Measurements from ENCODE around the gene NRL.

Gene NRL

DNA sequence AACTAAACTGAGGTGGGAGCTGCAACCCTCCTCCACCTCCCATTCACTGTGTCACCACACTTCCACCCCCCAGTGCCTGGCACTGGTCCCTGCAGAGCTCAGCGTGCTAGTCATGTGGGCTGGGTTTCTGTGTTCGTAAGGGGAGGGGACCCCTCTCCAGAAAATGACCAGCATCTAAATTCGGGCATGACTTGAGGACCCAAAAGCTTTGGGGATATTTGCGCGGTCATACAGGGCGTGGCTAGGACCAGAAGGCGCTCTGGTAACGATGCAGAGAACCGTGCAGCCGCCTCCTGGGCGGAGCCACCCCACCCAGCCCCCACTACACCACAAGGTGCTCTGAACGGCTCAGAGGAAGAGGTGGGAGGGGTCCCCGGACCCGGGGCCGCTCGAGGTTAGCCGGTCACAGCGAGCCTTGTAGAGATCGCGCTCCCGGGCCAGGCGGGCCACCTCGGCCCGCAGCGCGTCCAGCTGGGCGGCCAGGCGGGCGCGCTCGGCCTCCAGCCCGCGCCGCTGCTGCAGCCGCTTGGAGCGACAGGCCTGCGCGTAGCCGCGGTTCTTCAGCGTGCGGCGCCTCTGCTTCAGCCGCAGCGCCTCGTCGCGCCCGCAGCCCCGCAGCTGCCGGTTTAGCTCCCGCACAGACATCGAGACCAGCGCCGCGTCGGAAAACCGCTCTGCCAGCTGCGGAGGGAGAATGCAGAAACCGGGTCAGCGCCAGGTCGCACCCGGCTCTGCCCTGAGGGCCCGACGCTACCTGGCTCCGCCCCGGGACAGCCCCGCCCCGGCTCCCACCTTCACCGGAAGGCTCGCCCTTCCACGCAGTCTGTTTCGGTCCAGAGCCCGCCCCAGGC lies 33.6 kb downstream of the NRL start:
- DNase-seq: no peak

DNA sequence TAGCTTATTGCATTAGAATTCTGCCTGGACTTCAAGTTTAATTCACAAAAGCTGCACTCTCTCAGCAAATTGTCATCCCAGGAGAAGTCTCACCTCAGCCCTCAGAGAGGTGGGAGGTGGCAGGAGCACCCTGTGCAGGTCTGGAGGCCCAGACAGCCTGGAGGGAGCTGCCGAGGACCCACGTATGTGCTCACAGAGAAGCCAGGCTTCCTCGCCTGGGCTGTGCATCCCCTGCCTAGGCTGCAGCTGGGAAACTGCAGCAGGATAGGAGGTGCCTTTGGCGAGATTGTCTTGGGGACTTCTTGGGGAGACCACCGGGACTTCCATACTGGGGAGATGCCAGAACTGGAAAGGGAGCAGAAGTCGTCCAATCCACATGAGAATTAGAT lies 34.6 kb downstream of the NRL start:
- DNase-seq: no peak

DNA sequence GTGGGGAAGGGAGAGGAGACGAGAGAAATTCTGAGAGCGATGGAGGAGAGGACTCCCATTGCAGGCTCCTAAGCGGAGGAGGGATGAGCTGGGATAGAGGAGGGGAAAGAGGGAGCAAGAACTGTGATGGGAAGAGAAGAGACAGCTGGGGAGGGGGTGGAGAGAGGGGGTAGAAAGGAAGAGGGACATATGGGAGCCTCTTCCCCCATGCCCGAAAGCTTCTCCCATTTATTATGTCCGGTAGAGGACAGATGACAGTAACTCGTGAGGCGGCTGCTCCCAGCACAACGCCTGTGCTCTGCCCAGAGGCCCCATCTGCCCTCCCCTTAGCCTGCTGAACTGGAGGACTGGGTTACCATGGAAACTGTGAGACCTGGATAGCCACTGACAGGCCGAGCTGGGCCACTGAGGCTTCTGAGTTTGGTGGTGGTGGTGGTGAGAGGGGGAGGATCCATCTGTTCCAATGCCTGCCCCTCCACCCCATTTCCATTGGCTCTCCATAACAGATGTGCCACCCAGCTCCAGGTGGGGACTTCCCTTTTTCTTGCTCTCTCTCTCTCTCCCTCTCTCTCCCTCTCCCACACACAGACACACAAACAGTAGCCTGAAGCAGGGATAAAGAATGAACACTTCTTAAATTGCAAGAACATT lies 35.1 kb downstream of the NRL start:
- no peak for DNase-seq

DNA sequence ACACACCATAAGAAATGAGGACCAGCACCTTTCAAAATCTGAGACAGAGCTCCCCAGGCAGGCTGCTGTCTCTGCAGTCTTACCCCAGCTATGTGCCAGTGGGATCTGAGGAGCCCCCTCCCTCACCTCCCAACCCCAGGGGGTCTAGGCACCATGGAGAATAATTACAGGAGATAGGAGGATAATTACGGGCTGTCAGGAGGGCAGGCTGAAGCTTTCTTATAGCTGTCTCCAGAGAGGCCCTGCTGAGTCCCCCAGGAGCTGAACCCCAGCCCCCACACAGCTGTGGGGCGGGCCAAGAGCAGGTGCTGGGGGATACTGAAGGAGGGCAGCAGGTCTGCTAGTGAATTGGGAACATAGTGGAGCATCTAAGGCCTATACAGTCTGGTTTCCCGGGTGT lies 36.6 kb downstream of the NRL start:
- DNase-seq: no peak

DNA sequence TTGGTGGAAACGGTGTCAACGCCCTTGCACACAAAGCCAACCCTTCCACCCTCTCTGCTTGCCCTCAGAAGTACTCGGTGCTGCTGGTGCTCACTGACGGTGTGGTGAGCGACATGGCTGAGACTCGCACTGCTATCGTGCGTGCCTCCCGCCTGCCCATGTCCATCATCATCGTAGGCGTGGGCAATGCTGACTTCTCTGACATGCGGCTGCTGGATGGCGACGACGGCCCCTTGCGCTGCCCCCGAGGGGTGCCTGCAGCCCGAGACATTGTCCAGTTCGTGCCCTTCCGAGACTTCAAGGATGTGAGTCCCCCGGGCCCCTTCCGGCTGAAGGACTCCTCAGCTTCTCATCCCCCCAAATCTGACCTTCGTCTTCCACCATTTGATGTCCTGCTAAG lies 37.7 kb downstream of the NRL start:
- no peak for DNase-seq

DNA sequence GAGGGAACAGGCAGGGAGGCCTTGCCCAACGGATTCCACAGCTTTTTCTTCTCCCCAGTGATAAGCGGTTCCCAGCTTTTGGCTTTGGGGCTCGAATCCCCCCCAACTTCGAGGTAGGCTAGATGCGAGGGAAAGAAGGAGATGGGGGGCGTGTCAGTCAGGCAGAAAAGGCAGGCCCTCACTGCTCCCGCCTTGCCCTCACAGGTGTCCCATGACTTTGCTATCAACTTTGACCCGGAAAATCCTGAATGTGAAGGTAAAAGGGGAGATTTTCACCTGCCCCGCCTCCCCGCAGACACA lies 38.5 kb downstream of the NRL start:
- DNase-seq: no peak

DNA sequence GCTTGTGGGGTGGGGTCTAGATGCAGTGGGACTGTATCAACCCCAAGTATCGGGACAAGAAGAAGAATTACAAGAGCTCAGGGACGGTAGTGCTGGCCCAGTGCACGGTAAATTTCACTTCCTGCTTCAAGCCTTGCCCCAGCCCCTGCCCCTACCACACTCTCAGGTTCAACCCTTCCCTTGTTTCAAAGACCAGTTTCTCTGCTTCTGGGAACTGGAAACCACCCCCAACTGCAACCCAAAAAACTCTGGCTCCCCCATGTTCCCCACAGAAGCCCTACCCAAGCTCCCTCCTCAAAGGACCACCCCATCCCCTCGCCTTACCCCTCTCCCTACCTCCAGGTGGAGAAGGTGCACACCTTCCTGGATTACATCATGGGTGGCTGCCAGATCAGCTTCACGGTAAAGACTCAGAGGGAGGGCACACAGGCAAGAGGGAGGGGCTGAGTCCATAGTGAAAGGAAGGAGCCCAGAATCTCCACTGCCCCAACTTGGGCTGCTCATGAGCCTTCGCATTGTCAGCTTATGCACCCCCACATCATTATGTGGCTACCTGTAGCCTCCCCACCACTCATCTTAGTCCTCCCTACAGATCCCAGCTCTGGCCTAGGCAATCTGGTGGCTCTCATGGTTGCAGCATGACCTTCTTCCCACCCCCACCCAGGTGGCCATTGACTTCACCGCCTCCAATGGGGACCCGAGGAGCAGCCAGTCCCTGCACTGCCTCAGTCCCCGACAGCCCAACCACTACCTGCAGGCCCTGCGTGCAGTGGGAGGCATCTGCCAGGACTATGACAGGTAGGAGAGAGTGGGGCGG lies 39.1 kb downstream of the NRL start:
- no peak for DNase-seq

DNA sequence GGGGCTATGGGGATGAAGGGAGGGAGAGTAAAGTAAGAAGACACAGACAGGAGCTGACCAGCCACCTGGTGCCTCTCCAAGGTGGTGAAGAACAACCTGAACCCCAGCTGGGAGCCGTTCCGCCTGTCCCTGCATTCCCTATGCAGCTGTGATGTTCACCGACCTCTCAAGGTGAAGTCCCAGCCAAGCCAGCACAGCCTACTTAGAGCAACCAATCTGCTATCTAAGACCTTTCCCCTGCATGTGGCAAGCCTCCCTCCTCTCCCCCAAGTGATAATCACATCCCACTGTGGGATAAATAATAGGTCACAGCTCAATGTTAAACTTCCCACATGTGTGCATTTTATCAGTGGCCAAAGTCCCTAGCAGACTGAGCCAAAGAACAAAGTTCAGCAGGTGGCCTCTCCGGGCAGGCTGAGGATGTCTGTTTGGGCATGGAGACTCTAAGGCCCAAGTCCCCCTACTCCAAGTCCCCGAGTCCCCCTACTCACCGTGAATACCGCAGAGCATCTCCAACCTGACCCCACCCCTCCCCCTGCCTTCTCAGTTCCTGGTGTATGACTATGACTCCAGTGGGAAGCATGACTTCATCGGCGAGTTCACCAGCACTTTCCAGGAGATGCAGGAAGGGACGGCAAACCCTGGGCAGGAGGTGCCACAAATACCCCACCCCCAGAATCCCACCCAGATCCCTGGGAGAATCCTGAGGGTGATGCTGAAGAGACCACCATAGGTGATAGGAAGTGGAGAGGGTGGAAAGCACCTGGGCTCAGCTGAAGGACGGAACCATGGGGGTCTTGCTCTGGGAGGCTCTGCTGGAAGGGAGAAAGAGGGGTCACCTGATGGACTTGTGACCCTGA lies 39.9 kb downstream of the NRL start:
- no peak for DNase-seq

DNA sequence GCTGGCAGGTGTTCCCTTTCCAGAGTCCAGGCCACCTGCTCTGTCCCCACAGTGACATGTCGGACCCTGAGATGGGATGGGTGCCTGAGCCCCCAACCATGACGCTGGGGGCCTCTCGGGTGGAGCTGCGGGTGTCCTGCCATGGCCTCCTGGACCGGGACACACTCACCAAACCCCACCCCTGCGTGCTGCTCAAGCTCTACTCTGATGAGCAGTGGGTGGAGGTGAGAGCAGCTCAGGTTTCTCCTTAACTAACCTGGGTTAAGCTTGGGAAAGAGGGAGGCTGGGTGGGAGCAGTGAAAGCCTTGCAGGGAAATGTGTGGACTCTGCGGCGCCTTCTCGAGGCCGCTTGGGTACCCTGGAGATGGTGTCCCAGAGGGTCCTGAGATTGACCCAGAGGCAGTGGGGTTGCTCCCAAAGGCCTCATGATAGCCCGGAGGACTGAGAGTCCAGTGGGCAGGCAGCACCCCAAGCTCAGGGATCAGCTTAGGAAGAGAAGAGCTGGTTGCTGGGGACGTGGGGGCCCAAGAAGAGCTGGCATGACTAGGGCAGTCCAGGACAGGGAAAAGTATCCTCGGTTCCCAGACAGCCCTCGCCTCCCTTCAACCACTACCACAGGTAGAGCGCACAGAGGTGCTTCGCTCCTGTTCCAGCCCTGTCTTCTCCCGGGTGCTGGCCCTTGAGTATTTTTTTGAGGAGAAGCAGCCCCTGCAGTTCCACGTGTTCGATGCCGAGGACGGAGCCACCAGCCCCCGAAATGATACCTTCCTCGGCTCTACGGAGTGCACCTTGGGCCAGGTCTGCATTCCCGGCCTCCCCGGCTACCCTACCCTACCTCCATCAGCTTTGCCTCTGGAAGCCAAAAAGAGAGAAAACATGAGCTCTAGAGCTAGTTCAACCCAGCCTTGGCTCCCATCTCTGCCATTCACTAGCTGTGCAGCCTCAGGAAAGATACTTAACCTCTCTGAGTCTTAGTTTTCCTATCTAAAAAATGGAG lies 41.6 kb downstream of the NRL start:
- DNase-seq: no peak

DNA sequence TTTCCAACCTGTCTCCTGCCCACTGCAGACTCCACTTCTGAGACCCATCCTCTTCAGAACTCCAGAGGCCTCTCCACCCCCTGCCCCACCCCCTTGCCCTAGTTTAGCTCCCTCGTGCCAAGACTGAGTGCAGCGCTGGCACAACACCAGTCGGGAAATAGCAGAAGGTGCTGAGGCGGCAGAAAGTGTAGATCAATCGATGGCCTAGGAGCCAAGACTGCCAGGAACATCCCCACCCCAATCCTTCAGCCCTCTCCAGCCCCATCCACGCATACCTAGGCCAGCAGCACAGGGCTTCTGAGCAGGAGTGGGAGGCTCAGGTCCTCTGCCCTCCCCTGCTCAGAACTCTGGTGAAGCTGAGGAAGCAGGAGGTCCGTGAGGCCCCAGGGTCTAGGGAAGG lies 42.3 kb downstream of the NRL start:
- DNase-seq: no peak

DNA sequence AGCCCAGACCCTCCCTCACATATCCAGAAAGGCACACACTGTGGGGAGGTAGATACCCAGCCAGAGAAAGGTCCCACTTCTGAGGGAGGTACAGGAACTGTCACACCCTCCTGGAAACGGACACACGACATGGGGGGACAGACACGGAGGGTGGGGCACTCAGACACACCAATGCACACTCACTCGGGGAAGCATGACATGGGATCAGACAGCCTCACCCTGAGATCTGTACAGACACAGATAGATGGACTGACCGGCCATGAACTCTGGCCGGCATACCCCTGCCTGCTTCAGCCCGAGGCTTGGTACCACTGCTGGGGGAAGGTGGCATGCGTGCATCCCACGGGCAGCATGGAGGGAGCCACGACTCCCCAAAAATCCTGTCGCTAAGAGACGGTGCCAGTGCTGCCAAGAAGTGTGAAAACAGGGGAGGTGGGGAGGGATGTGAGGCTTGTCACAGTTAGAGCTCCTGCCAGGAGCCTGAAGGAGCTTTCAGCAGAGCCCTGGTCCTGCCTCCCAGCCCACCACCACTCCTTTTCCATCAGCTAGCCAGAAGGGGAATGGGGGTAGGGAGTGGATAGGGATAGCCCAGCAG lies 42.8 kb downstream of the NRL start:
- no peak for DNase-seq

DNA sequence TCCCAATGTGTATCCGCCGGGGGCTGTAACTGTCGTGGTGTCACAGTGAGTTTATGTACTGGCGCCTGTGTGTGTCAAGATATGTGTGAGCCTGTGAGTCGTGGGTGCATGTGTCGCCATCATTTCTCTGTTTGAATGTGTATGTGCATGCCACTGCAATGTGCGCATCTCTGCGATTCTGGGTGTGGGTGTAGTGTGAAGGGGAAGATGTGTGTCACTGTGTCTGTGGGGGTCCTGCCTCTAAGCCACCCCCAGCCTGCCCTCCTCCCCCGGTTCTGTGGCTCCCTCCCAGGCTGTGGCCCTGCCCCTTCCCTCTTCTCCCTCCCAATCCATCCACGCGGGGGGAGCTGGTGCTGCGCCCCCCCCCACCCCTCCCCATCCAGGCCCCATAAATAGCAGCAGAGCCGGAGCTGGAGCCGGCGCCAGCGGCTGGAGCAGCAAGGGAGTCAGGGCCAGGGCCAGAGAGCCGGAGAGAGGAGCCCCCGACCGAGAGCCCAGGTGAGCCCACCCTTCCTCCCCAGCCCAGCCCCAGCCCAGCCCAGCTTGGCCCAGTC lies 43.5 kb downstream of the NRL start, which contains the start of gene CPNE6:
Gene CPNE6 (plus strand): TSS at position 419 of the 554 bp plus-strand sequence. CDS start 1,375 bp downstream, outside the sequence.
- no peak for DNase-seq

DNA sequence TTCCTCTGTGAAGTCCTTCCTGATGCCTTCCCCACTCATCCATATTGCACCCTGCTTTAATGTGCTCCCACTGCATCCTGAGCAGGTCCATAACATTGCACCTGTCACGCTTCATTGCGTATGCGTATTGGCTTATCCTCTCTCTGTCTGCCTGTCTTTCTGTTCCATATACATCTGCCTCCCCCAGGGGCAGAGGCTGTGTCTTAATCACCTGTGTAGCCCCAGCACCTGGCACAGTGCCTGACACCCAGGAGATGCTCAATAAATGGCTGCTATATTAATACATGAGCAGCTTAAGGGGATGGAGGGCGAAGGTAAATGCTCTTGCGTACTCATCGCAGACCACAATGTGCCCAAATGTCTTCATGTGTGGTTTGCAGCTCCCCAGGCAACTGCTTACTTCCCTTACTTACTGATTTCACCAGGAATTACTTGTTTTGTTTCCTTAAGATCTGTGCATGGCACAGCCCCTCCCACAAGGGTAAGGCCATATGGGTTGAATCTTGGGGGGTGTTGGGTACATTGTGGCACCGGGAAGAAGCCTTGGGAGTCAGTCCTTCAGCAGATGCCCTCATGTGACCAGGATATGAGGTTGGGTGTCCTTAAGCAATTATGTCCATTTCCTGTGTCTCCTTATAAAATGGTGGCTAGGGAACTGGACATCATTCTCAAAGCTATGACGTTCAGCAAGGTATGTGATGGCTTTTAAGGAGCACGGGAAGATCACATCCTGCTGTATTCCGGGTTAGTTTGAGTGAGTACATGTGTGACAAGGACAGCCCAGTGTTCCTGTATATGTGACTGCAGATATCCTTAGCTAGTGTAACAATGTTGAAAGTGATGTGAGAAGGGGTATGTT lies 44.2 kb downstream of the NRL start:
- DNase-seq: no peak

DNA sequence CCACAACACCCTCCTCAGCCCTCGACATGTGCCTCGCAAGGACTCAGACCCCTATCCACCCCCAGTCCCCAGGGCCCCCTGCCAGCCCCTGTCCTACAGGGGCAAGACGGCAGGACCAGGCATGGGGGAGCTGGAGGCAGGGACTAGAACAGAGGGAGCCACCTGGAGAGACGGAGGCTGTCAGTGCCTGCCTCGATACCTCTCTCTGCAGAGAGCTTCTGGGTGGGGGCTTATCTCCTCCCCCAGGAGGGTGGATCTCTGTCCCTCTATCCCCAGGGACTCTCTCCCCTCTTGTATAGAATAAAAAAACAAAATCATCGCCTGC lies 45.4 kb downstream of the NRL start:
- DNase-seq: no peak

DNA sequence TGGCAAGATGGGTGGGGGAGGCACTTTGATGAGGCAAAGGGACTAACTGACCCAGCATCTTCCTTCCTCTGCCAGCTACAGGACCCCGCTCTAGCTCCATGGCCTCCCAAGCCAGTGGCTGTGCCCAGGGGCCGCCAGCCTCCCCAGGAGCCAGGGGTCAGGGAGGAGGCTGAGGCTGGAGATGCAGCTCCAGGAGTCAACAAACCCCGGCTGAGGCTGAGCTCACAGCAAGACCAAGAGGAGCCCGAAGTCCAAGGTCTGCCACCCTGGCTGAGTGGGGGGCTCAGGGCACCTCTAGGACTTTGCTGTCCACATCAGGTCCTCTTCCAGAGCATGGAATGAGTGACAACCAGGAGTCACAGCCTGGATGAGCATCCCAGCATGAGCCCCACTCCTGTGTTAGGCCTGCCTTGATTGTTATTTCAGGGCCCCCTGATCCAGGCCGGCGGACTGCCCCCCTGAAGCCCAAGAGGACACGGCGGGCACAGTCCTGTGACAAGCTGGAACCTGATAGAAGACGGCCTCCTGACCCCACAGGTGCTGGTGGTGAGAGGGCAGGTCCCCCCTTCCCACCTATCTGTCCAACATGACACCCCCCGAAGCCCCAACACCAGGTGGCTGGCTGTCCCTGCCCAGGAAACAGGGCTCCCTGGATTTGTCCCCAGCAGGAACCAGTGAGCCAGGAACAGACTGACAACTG lies 45.9 kb downstream of the NRL start:
- no peak for DNase-seq

DNA sequence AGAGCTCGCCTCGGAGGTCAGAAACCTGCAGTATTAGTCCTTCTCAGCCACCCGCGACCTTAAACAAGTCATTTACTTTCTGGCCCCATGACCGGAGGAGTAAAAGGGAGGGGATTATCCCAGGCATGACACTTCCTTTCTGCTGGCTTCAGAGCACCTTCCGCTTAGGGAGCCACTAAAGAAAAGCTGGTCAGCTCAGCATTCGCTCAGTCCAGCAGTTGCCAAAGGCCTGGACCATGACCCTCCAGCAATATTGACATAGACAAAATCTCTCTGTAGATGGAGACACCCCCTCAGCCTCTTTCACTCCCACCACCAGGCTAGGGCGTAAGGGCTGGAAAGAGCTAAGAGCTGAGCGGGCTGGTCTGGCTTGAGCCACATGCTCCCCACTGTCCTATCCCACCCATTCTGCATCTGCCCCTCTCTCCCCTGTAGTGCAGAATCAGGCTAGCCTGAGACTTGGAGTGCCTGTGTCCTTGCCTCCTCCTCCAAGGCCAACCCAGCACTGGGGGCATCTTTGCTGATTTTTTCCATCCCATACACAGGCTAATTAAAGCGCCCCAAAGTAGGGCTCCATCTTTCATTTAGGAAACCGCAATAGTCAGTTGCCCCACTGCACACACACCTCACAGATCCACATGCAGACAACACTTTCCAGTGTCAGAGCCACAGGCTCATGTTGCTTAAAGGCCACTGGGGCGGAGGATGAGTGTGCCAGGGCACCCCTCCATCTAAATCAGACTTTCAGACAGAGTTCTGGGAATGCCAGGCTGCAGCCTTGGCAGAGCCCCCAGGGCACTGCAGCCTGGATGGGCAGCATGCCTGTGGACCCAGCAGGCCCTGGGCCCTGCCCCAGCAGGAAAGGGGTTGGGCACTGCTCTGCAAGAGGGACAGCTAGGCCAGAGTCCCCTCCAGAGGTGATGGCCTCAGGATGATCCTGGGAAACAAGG lies 47.3 kb downstream of the NRL start:
- DNase-seq: no peak

DNA sequence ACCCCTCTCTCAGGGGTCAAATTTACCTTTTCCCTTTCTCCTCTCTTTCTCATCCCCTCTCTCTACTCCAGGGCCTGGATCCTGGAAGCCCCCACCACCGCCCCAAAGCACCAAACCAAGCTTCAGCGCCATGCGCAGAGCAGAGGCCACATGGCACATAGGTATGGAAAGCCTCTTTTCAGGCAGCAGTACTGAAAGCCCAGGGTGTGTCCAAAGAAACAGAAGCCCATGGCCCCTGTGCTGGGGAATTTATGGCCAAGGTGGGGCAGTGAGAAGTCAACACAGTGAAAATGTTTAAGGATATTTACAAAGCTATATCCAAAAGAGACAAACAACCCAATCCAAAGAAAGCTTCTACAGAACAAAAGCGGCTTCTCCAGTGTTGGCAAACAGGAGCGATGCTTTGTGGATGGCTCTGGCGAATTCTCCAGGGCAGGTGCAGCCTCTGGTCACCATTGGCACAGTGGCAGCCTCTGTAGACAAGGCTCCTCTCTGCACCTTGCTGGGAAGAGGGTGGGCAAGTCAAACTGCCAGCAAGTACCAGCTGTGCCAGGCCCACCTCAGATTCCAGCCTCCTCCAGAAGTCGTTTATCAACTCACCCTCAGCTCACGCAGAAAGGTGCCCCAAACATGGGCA lies 48.1 kb downstream of the NRL start:
- no peak for DNase-seq

DNA sequence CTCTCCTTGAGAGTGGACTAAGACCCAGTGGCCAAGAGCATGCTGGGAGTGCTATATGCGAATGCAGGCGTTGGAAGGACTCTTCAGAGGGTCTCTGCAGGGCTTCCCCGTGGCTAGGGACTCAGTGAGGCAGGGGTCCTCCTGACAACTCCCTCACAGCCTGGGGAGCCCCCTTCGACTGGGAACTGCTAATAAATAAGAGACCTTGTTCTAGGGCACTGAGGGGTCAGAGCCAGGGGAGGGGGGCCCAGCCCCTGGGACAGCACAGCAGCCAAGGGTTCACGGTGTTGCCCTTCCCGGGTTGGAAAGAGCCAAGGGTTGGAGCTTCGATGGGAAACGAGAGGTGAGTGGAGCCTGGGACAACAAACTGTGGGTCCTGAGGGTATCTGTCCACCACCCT lies 49.3 kb downstream of the NRL start:
- DNase-seq: no peak
